ENCODE data around the gene CHCHD4. TPM values are rescaled to one million over a fixed set of nuclear protein-coding genes. Genes with fewer than 3 reads are reported as not detected.

CHCHD4 gene
- total RNA-seq, 1 experiment from 2014 or later: 33.5 TPM

DNA sequence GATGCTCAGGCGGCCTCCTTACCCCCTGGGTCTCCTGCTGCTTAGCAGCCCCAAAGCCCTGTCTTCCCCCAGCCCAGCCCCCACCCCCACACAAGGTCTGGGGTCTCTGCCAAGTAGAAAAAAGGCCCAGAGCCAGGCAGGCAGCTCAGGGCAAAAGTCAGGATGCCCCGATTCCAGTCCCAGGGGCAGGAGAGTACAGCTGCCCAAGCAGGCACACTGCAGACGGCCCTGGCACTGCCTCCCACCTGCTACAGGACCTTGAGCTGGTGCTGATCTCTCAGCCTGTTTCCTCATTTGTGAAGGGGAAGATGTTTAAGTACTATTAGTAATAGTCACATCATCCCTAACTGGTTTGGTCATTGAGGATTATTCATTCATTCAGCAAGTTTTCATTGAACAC, 12.8 kb upstream of the CHCHD4 start:
- no peaks in the 10 kb centered on the region for H3K27me3 ChIP-seq (replicated peaks; ENCODE audit: insufficient read depth, low read depth, low read length, poor library complexity)
- ChIA-PET POLR2A (ENCODE audit: low non-redundant PET) (no interaction called here), CTCF (no interaction called here)
- TF ChIP-seq CTCF (conservative IDR thresholded peaks at IDR 0.05; ENCODE audit: low read depth, low read length): no peak
- TF ChIP-seq EZH2 (IDR thresholded peaks at IDR 0.05; ENCODE audit: borderline replicate concordance, low read depth, low read length, poor library complexity, severe bottlenecking): no peak
- no peak for DNase-seq (ENCODE audit: low spot score)
- H3K9me3 ChIP-seq (ENCODE audit: low read depth, low read length, poor library complexity, severe bottlenecking): no peaks in the 10 kb centered on the region
- H3K4me3 ChIP-seq (ENCODE audit: low read depth, low read length, poor library complexity, severe bottlenecking): no peak overlapping the region
- H3K4me1 ChIP-seq (ENCODE audit: insufficient read depth, low read length, poor library complexity, severe bottlenecking): no peaks in the 10 kb centered on the region
- no peak overlapping the region for H3K27ac ChIP-seq (ENCODE audit: low read depth, low read length, poor library complexity, severe bottlenecking)
- no TSS peak for BruUV-seq (replicated peaks)
- H3K36me3 ChIP-seq (ENCODE audit: insufficient read depth, low read length, poor library complexity, severe bottlenecking): peaks cover 45% of the 10 kb centered on the region
- intact Hi-C loops (cut with micrococcal nuclease; ENCODE audit: unreplicated experiment): no loop called here

DNA sequence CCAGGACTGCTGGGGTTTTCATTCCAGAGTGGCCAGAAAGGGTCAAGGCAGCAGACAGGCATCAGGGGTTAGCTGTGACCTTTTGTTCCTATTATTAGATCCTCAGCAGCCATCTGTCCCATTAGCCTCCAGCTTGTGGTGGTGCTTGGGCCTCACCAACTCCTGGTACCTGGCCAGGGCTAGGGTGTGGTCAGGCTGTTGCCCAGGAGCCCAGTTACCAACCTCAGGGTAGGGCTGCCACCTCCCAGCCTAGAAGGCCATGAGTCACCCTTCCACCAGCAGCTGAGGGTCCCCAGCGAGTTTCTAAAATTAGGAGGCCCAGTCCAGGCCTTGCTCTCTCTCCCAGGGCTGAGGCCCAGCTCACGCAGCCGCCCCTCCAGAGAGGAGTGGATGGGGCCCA, 12.3 kb upstream of the CHCHD4 start:
- H3K9me3 ChIP-seq (ENCODE audit: low read depth, low read length, poor library complexity, severe bottlenecking): no peaks in the 10 kb centered on the region
- H3K27ac ChIP-seq (ENCODE audit: low read depth, low read length, poor library complexity, severe bottlenecking): no peak overlapping the region
- intact Hi-C loops (cut with micrococcal nuclease; ENCODE audit: unreplicated experiment): no loop called here
- no peak for TF ChIP-seq CTCF (conservative IDR thresholded peaks at IDR 0.05; ENCODE audit: low read depth, low read length)
- no peak for TF ChIP-seq EZH2 (IDR thresholded peaks at IDR 0.05; ENCODE audit: borderline replicate concordance, low read depth, low read length, poor library complexity, severe bottlenecking)
- no peak for DNase-seq (ENCODE audit: low spot score)
- no peaks in the 10 kb centered on the region for H3K27me3 ChIP-seq (replicated peaks; ENCODE audit: insufficient read depth, low read depth, low read length, poor library complexity)
- POLR2A ChIA-PET (ENCODE audit: low non-redundant PET): no interaction called here
- peaks cover 43% of the 10 kb centered on the region for H3K36me3 ChIP-seq (ENCODE audit: insufficient read depth, low read length, poor library complexity, severe bottlenecking)
- BruUV-seq (replicated peaks): no TSS peak
- CTCF ChIA-PET: no interaction called here
- no peak overlapping the region for H3K4me3 ChIP-seq (ENCODE audit: low read depth, low read length, poor library complexity, severe bottlenecking)
- H3K4me1 ChIP-seq (ENCODE audit: insufficient read depth, low read length, poor library complexity, severe bottlenecking): no peaks in the 10 kb centered on the region

- TF ChIP-seq CTCF (conservative IDR thresholded peaks at IDR 0.05; ENCODE audit: low read depth, low read length) (no peak), EZH2 (IDR thresholded peaks at IDR 0.05; ENCODE audit: borderline replicate concordance, low read depth, low read length, poor library complexity, severe bottlenecking) (no peak)
- Histone ChIP-seq H3K36me3 (ENCODE audit: insufficient read depth, low read length, poor library complexity, severe bottlenecking) (peaks cover 55% of the 10 kb centered on the region), H3K4me3 (ENCODE audit: low read depth, low read length, poor library complexity, severe bottlenecking) (no peak overlapping the region), H3K4me1 (ENCODE audit: insufficient read depth, low read length, poor library complexity, severe bottlenecking) (no peaks in the 10 kb centered on the region), H3K27me3 (replicated peaks; ENCODE audit: insufficient read depth, low read depth, low read length, poor library complexity) (no peaks in the 10 kb centered on the region), H3K27ac (ENCODE audit: low read depth, low read length, poor library complexity, severe bottlenecking) (no peak overlapping the region), H3K9me3 (ENCODE audit: low read depth, low read length, poor library complexity, severe bottlenecking) (no peaks in the 10 kb centered on the region)
- no peak for DNase-seq (ENCODE audit: low spot score)
- ChIA-PET POLR2A (ENCODE audit: low non-redundant PET) (interaction anchor here (0.8 kb wide), 1 partner anchor 11 kb away, joined by 3 read pairs; the partner anchor contains the start of genes CHCHD4 and TMEM43), CTCF (no interaction called here)
- intact Hi-C loops (cut with micrococcal nuclease; ENCODE audit: unreplicated experiment): no loop called here
- no TSS peak for BruUV-seq (replicated peaks)
Measured at GRCh38 chr3:14135581-14135980, 10.9 kb upstream of the CHCHD4 start.
